Large intestine (tissue), 3 donors: ENCODE data around the gene PRDM2. TPM values are rescaled to one million over a fixed set of nuclear protein-coding genes. Genes with fewer than 3 reads are reported as not detected.

Experiments
- DNase-seq, 2 donors: peaks; one replicate each; pipeline versions ENCODE4 v3.0.0 to v3.0.0-alpha.2; 2013
- H3K27ac ChIP-seq: one replicate; pipeline ENCODE4 v1.5.1; 2013; ENCODE audit warnings: low read length
- H3K27me3 ChIP-seq: 2 replicates; pipeline ENCODE4 v1.6.1; 2013; ENCODE audit warnings: low read length; ENCODE audit not compliant: control insufficient read depth, insufficient read depth
- H3K36me3 ChIP-seq: 2 replicates; pipeline ENCODE4 v1.6.1; 2013; ENCODE audit warnings: low read length; ENCODE audit not compliant: control insufficient read depth, insufficient read depth
- H3K4me1 ChIP-seq: one replicate; pipeline ENCODE4 v1.6.1; 2013; ENCODE audit warnings: low read length; ENCODE audit not compliant: control insufficient read depth, insufficient read depth
- H3K4me3 ChIP-seq: one replicate; pipeline ENCODE4 v1.5.1; 2013; ENCODE audit warnings: low read length
- H3K9me3 ChIP-seq: one replicate; pipeline ENCODE4 v1.6.1; 2013; ENCODE audit warnings: mild to moderate bottlenecking, low read depth, low read length, moderate library complexity; ENCODE audit not compliant: control insufficient read depth
- WGBS: methylation state at CpG from one replicate; pipeline ENCODE4 v1.1.5; 2013; ENCODE audit warnings: low lambda C conversion rate; ENCODE audit not compliant: insufficient coverage; 5-methylcytosine and 5-hydroxymethylcytosine counted together
- polyA plus RNA-seq: library from polyadenylated mRNA; unstranded; fragments of 120-200 nt; gene quantifications from one replicate; pipeline ENCODE4 v1.2.1, GENCODE V29; 2013

Gene PRDM2
- polyA plus RNA-seq, 1 donor = 26.0 TPM

- H3K4me1 ChIP-seq = peaks cover 8% of the 10 kb centered on the region
- H3K4me3 ChIP-seq = no peak overlapping the region
- no peak overlapping the region for H3K27ac ChIP-seq
- no peak for DNase-seq
- H3K27me3 ChIP-seq = peaks cover 38% of the 10 kb centered on the region
- no CpG with 5 or more reads among the region's 4 CpGs for WGBS
- H3K36me3 ChIP-seq = no peaks in the 10 kb centered on the region
- H3K9me3 ChIP-seq = no peaks in the 10 kb centered on the region
These were observed 132.5 kb downstream of the PRDM2 start for GRCh38 chr1:13832536-13832935.

GRCh38 chr1:13836136-13836535 lies 136.1 kb downstream of the PRDM2 start:
- no peak for DNase-seq
- Histone ChIP-seq H3K27ac (no peak overlapping the region), H3K27me3 (peaks cover 24% of the 10 kb centered on the region), H3K36me3 (no peaks in the 10 kb centered on the region), H3K4me1 (no peaks in the 10 kb centered on the region), H3K9me3 (no peaks in the 10 kb centered on the region), H3K4me3 (no peak overlapping the region)
- WGBS = 92% methylated on average over 2 of the region's 5 CpGs

GRCh38 chr1:13836631-13837030 lies 136.6 kb downstream of the PRDM2 start:
- Histone ChIP-seq H3K4me3 (no peak overlapping the region), H3K4me1 (no peaks in the 10 kb centered on the region), H3K27me3 (peaks cover 24% of the 10 kb centered on the region), H3K36me3 (no peaks in the 10 kb centered on the region), H3K9me3 (no peaks in the 10 kb centered on the region), H3K27ac (no peak overlapping the region)
- DNase-seq = no peak
- no CpG with 5 or more reads among the region's 1 CpG for WGBS

- Histone ChIP-seq H3K27me3 (peaks cover 15% of the 10 kb centered on the region), H3K4me3 (no peak overlapping the region), H3K9me3 (no peaks in the 10 kb centered on the region), H3K27ac (no peak overlapping the region), H3K36me3 (no peaks in the 10 kb centered on the region), H3K4me1 (no peaks in the 10 kb centered on the region)
- WGBS = 40% methylated on average over 1 of the region's 1 CpG
- no peak for DNase-seq
These were observed 138.2 kb downstream of the PRDM2 start for GRCh38 chr1:13838236-13838635.

GRCh38 chr1:13842497-13842896 lies 142.5 kb downstream of the PRDM2 start:
- H3K4me3 ChIP-seq = no peak overlapping the region
- no CpG with 5 or more reads among the region's 2 CpGs for WGBS

GRCh38 chr1:13851726-13852125 lies 151.7 kb downstream of the PRDM2 start:
- Histone ChIP-seq H3K4me1 (no peaks in the 10 kb centered on the region), H3K36me3 (no peaks in the 10 kb centered on the region), H3K9me3 (no peaks in the 10 kb centered on the region), H3K4me3 (no peak overlapping the region), H3K27ac (no peak overlapping the region), H3K27me3 (no peaks in the 10 kb centered on the region)
- WGBS = no CpG with 5 or more reads among the region's 2 CpGs
- DNase-seq = peak in 1 of 2 donors; percentile 49

More at GRCh38 chr1:13842497-13842896, 142.5 kb downstream of the PRDM2 start:
- DNase-seq = no peak
- H3K27ac ChIP-seq = no peak overlapping the region
- no peaks in the 10 kb centered on the region for H3K9me3 ChIP-seq
- no peaks in the 10 kb centered on the region for H3K36me3 ChIP-seq
- no peaks in the 10 kb centered on the region for H3K4me1 ChIP-seq
- peaks cover 7% of the 10 kb centered on the region for H3K27me3 ChIP-seq

GRCh38 chr1:13855554-13855953 lies 155.6 kb downstream of the PRDM2 start:
- DNase-seq = no peak
- Histone ChIP-seq H3K4me3 (no peak overlapping the region), H3K27me3 (no peaks in the 10 kb centered on the region), H3K36me3 (no peaks in the 10 kb centered on the region), H3K27ac (no peak overlapping the region), H3K4me1 (no peaks in the 10 kb centered on the region), H3K9me3 (no peaks in the 10 kb centered on the region)
- WGBS = no CpG with 5 or more reads among the region's 1 CpG

GRCh38 chr1:13860031-13860430 lies 160.0 kb downstream of the PRDM2 start:
- Histone ChIP-seq H3K27me3 (no peaks in the 10 kb centered on the region), H3K9me3 (no peaks in the 10 kb centered on the region), H3K36me3 (no peaks in the 10 kb centered on the region), H3K27ac (no peak overlapping the region), H3K4me1 (no peaks in the 10 kb centered on the region), H3K4me3 (no peak overlapping the region)
- peak; percentile 11 to 69 for DNase-seq
- WGBS = 13% methylated on average over 1 of the region's 2 CpGs

- Histone ChIP-seq H3K36me3 (no peaks in the 10 kb centered on the region), H3K27me3 (no peaks in the 10 kb centered on the region), H3K4me3 (no peak overlapping the region), H3K27ac (no peak overlapping the region), H3K4me1 (no peaks in the 10 kb centered on the region), H3K9me3 (no peaks in the 10 kb centered on the region)
- WGBS = 60% methylated on average over 1 of the region's 5 CpGs
- DNase-seq = no peak
These were observed 164.8 kb downstream of the PRDM2 start for GRCh38 chr1:13864760-13865159.

GRCh38 chr1:13865851-13866250 lies 165.9 kb downstream of the PRDM2 start:
- Histone ChIP-seq H3K36me3 (no peaks in the 10 kb centered on the region), H3K4me1 (no peaks in the 10 kb centered on the region), H3K9me3 (no peaks in the 10 kb centered on the region), H3K27me3 (no peaks in the 10 kb centered on the region), H3K27ac (no peak overlapping the region), H3K4me3 (no peak overlapping the region)
- DNase-seq = no peak
- WGBS = 0% methylated on average over 1 of the region's 3 CpGs

- H3K4me1 ChIP-seq = no peaks in the 10 kb centered on the region
- no peaks in the 10 kb centered on the region for H3K36me3 ChIP-seq
- no peaks in the 10 kb centered on the region for H3K27me3 ChIP-seq
- H3K27ac ChIP-seq = no peak overlapping the region
- 76% methylated on average over 3 of the region's 7 CpGs for WGBS
- no peaks in the 10 kb centered on the region for H3K9me3 ChIP-seq
- H3K4me3 ChIP-seq = no peak overlapping the region
- DNase-seq = no peak
These were observed 167.6 kb downstream of the PRDM2 start for GRCh38 chr1:13867603-13868002.
